Endometrial microvascular endothelial cells (primary cell): ENCODE measurements around the gene TEX29. TPM values are rescaled to one million over a fixed set of nuclear protein-coding genes. Genes with fewer than 3 reads are reported as not detected.

Experiments
- in situ Hi-C: cut with HindIII; loops from 2 replicates; pipeline ENCODE4 v1.10.0; 2017; ENCODE audit warnings: low sequenced_read_pairs, low pct_unique_long_range_greater_than_20kb; ENCODE audit errors: inconsistent ontology term
- total RNA-seq: library from RNA; depleted of rRNA; stranded (reverse); fragments of >200 nt; gene quantifications from one replicate; pipeline ENCODE4 v1.2.3, GENCODE V29; 2015; ENCODE audit errors: inconsistent ontology term

The TEX29 gene
- total RNA-seq, 1 donor from 2014 or later, result not detected

GRCh38 chr13:111384441-111385182 is 64.2 kb downstream of the TEX29 start:
- in situ Hi-C loops, result no loop called here

DNA sequence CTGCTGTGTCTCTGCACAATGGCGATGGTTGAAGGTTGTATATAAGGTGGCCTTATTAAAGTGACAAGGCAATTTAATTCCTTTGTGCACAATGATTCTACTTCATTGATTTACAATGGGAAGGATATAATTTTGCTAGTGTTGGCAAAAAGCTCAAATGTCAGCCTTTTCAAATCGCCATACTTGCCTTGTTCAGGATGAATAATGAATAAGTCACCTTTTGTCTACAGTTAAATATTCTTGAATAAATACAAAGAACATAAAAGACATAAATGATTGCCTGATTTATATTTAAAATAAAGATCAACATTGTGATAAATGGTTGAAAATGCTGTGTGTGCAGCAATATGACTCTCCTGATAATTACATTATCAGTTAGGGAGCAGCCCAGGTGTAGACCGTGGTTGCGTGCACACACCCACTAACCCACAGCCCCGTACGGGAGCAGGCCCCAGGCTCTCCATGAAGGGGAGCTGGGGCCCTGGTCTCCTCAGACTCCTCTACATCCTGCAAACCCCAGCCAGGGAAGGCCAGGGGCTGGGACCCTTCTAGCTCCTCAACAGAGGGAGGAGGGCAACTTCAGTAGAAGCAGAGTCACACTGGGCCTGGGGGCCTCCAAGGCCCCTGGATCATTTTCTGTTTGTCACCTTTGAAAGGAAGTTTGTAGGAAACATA is 64.9 kb downstream of the TEX29 start:
- in situ Hi-C loops, result no loop called here

- in situ Hi-C loops, result no loop called here
Observed at GRCh38 chr13:111387026-111387871, 66.8 kb downstream of the TEX29 start.

GRCh38 chr13:111387945-111388600 is 67.6 kb downstream of the TEX29 start:
- in situ Hi-C loops, result no loop called here

- in situ Hi-C loops, result no loop called here
Observed at GRCh38 chr13:111388851-111389500, 68.5 kb downstream of the TEX29 start.

GRCh38 chr13:111389621-111390521 is 69.4 kb downstream of the TEX29 start:
- in situ Hi-C loops, result no loop called here

- in situ Hi-C loops, result no loop called here
Observed at GRCh38 chr13:111390522-111391270, 70.3 kb downstream of the TEX29 start.

GRCh38 chr13:111392486-111392885 is 72.0 kb downstream of the TEX29 start:
- in situ Hi-C loops, result no loop called here

DNA sequence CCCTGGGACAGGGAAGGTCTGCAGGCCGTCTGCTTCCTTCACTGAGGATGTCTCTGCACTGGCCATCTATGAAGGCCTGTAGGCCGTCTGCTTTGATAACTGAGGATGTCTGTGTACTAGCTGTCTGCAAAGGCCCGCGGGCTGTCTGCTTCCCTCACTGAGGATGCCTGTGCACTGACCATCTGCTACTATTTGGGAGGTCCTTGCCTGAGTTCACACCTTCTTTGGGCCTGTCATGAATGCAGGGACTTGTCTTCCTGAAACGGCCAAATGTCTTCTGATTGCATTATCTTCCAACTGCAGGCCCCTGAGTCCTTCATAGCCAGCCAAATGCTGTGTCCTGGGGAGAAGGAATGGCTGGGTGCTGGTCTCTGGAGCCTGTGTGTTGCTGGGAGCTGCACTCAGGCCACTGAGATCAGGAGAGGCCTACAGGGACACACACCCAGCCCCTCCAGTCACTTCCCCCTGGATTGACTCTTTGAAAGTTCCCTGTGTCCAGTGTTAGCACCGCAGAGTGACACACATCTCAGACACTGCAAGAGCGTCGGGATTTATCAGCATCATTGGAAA is 72.9 kb downstream of the TEX29 start:
- in situ Hi-C loops, result no loop called here

Other genes with a start within 250 kb of the TEX29 start
- gene ARHGEF7, start 205.3 kb upstream of the TEX29 start, total RNA-seq, result 65.7 TPM